Sigmoid colon (tissue), 4 donors: Measurements from ENCODE around the gene GPR55.

Source experiments
- CTCF ChIP-seq, 4 experiments: fragments of 450-650 bp in 3 of 4; fragments of 200-600 bp in 1 of 4; IDR thresholded peaks; one replicate each; pipeline ENCODE4 v1.5.1; 2016 to 2019; ENCODE audit warnings: antibody characterized with exemption in 4 of 4, mild to moderate bottlenecking in 3 of 4, moderate library complexity in 2 of 4
- POLR2AphosphoS5 ChIP-seq, 4 donors: sonication (generic); formaldehyde crosslinking; IDR thresholded peaks; one replicate each; pipeline ENCODE4 v1.6.1; 2017; ENCODE audit warnings: antibody characterized with exemption in 4 of 4

DNA sequence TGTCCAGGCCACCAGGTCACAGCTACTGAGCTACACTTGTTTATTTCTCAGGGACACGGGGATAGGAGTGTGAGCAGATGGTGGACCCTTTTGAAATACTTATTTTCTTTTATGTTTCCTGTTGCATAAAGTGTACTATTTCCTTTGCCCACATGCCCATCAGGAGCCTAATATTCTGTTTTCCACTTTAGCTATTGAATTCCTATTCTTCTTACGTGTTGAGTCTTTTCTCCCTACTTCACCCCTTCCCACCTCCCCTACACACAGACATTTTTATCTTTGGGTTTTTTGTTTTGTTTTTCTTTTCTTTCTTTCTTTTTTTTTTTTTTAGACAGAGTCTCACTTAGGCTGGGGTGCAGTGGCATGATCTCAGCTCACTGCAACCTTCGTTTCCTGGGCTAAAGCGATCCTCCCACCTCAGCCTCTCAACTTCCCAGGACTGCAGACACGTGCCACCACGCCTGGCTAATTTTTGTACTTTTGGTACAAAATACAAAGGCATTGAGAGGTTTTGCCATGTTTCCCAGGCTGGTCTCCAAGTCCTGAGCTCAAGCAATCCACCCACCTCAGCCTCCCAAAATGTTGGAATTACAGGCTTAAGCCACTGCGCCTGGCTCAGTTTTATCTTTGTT is 5.2 kb upstream of the GPR55 start:
- TF ChIP-seq CTCF (IDR thresholded peaks at IDR 0.05) (no peak), POLR2AphosphoS5 (IDR thresholded peaks at IDR 0.05) (no peak)
